Dedifferentiated amniotic fluid mesenchymal stem cell (primary cell): Measurements from ENCODE around the gene CCNK.

Experiments used
- DNase-seq: peaks from one replicate; pipeline ENCODE4 v3.0.0-alpha.2; 2016; ENCODE audit errors: extremely low spot score

CCNK gene

GRCh38 chr14:99519931-99520421, 38.8 kb downstream of the CCNK start:
- no peak for DNase-seq

GRCh38 chr14:99520571-99521081, 39.4 kb downstream of the CCNK start:
- DNase-seq: no peak

GRCh38 chr14:99521176-99522024, 40.2 kb downstream of the CCNK start:
- no peak for DNase-seq

- DNase-seq: no peak
Measured at GRCh38 chr14:99522025-99522401, 40.8 kb downstream of the CCNK start.

GRCh38 chr14:99522457-99522891, 41.3 kb downstream of the CCNK start:
- peak; percentile 19 for DNase-seq

- DNase-seq: no peak
Measured at GRCh38 chr14:99522934-99523703, 41.9 kb downstream of the CCNK start.

DNA sequence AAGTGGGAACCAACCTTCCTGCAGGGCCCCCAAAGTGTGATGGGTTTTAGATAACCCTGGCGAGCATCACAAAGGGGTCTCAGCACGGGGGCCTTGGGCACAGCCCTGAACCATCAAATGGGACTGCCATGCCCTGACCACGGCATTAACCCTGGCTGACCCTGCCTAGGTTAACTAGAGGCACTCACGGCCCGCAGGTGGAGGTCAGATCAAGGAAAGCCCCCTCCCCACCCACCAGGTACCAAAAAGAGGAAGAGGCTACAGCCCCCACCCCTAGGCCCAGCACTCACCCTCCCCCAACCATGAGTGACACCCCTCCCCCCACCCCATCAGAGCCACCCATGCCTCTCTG, 42.5 kb downstream of the CCNK start:
- no peak for DNase-seq

- no peak for DNase-seq
Measured at GRCh38 chr14:99524091-99524661, 43.0 kb downstream of the CCNK start.

DNA sequence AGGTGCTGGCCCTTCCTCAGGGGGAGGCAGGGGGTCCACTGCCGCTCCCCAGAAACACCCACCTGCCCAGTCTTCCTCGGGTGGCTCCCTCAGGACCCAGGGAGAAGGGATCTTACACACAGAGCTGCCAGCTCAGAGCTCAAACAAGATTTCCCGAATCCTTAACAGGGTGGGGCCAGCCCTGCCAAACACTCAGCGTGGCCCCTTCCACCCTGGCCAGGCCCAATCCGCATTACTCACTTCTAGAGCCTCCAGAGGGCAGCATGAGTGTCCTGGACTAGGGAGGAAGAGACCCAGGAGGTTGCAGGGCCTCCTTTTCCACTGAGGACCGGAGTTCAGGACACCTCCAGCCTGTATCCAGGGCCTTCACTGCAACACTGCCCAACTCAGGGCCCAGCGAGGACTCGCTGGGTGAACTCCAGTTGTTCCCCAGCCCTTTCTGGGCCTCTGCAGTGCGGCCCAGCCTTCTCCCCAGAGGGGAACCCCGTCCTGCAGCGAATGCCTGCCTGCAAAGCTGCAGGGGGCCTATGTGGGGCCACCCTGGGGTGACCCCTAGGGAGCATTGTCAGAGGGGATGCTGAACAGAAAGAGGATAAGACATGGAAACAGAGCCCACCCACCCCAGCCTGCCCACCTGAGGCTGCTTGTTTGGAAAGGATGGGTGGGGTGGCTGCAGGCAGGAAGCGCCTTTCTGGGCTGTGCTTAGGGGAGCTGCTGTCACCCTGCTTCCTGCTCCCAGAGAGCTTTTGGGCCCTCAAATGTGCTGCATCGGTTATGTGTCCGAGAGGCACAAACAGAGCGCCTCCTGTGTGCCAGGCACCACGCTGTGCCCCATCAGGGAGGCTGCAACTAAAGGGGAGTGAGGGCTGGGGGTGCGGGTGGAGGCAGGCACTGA, 43.8 kb downstream of the CCNK start:
- DNase-seq: peak; percentile 54

- no peak for DNase-seq
Measured at GRCh38 chr14:99525699-99526080, 44.5 kb downstream of the CCNK start.

DNA sequence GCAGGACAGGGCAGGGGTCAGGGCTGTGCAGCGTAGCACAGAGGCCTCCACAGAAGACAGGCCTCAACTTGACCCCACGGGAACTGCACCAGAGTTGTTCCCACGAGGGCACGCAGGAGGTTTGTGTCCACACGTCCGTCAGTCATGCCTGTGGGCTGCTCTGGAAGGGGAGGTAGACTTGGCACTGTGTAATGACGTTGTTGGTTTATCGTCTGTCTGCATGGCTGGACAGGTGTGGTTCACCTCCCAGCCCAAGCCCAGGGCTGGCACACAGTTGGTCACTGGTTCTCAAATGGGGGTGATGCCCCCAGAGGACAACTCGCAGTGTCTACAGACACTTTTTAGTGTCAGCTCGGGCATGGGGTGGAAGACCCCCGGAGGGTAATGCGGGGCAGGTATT, 45.8 kb downstream of the CCNK start:
- no peak for DNase-seq

- DNase-seq: no peak
Measured at GRCh38 chr14:99527427-99528076, 46.3 kb downstream of the CCNK start.

GRCh38 chr14:99529899-99530298, 48.7 kb downstream of the CCNK start:
- no peak for DNase-seq

DNA sequence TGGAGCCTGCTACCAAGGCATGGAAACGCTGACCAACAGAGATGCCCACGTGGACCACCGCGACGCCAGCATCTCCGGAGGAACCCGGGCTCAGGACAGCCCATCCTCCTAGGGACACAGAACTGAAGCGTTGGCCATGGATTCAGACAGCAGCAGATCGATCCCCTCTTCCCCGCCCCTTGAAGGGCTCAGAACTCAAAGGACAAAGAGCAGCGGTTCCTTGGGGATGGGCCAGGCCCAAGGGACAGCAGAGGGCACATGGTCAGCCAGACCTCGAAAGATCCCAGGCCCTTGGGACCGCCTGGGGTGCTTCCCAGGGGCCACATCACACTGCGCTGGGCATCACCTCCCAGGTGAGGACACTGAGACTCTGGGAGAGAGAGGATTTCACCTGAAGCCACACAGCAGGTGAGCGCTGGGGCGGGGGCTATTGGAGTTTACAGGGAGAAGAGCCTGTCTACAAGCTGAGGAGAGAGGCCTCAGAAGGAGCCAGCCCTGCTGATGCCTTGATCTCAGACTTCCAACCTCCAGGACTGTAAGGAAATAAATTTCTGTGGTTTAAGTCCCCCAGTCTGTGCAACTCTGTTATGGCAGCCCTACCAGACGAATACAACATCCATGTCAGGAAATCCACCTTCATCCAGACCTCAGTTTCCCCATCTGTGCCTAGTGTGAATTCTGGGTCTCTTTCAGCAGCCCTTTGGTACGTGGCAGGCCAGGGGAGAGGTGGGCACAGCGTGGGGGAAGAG, 49.4 kb downstream of the CCNK start:
- DNase-seq: no peak

DNA sequence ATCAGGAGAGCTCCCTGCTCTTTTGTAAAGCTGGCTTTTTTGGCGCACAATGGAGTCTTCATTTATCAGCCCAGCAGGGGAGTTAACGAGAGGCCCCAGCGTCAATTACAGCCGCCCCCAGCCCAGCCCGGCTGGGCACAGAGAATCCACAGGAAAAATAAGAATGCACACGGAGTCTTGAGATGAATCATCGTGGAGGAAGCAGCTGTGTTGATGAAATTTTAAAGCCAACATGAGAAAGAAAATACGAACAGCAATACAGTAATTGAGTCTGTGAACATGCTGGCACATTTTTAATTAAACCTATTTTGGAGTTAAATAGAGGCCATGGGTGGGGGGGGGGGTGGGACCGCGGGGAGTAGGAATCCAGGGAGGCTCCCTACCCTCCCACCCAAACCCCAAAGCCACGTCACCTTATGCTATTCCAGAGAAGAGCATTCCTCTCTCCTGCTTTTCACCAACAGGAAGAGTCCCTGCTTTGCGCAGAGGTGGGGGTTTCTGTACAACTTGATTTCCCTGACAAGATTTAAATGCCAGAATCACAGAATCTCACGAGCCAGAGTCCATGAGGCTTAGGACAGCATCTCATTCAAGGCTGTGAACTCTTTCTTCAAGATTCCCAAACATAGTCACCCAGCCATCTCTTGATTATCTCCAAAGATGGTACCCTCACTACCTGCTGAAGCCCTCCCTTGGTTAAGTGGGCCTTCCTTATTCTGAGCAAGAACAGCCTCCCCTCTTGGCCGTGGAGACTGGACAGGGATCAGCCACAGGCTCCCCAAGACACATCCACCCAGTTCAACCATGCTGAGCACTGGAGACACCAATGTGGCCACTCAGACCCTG, 50.3 kb downstream of the CCNK start:
- DNase-seq: peak; percentile 71

- no peak for DNase-seq
Measured at GRCh38 chr14:99532310-99532709, 51.1 kb downstream of the CCNK start.

DNA sequence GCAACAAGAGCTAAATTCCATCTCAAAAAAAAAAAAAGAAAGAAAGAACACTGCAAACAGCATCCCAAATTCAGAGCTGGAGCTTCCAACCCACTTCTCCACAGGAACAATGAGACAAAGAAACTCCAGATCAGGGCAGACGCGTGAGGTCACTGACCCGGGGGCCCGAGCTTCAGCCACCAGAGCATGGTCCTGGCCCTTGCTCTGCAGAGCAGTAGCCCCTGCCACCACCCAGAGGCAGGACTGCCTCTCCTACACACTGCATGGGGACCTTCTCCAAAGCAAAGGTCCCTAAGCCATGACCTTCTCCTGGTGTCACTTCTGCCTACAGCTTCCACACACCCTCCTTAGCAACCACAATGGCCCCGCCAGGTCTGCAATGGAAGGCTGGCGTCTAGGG, 53.1 kb downstream of the CCNK start:
- DNase-seq: no peak

- DNase-seq: no peak
Measured at GRCh38 chr14:99534863-99535262, 53.7 kb downstream of the CCNK start.

DNA sequence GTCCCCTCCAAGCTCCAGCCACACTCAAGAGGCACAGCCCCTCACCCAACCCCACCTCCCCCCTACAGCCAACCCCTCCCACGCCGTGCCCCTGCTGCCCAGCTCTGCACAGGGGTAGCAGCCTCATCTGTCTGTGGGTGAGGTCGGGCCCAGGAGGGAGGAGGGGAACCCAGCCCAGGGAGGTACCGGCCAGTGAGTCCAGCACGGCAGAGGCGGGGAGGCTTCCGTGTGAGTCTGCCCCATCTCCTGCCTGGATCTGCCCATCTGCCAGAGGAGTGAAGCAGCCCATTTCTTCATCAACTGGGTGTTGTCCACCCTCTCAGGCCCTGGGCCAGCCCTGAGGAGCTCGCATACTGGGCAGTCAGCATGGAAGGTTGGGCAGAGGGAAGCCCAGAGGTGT, 54.2 kb downstream of the CCNK start:
- no peak for DNase-seq
